ENCODE data around the gene CSTPP1.

DNA sequence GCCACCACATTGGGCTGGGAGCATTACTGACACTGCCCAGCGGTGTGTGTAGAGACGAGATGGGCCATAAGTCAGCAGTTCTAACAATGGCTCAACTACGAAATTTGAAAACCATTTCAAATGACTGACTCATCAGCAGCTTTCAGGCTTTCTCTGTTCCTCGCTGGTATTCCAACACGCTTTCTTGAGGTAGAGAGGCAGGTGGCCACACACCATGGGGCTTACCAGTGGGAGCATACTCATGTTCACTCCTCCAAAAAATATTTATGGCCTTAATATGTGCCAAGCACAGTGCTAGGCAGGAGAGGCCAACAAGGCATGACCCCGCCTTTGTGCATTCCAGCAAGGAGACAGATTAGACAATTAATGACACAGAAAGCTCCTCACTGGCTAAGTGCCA, 219.8 kb downstream of the CSTPP1 start:
- no peak for TF ChIP-seq POLR2A (IDR thresholded peaks at IDR 0.05)
- no peak for TF ChIP-seq POLR2AphosphoS5 (IDR thresholded peaks at IDR 0.05)
- TF ChIP-seq, protein P1, sequence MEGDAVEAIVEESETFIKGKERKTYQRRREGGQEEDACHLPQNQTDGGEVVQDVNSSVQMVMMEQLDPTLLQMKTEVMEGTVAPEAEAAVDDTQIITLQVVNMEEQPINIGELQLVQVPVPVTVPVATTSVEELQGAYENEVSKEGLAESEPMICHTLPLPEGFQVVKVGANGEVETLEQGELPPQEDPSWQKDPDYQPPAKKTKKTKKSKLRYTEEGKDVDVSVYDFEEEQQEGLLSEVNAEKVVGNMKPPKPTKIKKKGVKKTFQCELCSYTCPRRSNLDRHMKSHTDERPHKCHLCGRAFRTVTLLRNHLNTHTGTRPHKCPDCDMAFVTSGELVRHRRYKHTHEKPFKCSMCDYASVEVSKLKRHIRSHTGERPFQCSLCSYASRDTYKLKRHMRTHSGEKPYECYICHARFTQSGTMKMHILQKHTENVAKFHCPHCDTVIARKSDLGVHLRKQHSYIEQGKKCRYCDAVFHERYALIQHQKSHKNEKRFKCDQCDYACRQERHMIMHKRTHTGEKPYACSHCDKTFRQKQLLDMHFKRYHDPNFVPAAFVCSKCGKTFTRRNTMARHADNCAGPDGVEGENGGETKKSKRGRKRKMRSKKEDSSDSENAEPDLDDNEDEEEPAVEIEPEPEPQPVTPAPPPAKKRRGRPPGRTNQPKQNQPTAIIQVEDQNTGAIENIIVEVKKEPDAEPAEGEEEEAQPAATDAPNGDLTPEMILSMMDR (IDR thresholded peaks at IDR 0.05) = no peak

All from stomach (tissue), 4 donors.